Endothelial cell (in vitro differentiated cells): ENCODE results near the gene RIC8B. TPM values are rescaled to one million over a fixed set of nuclear protein-coding genes. Genes with fewer than 3 reads are reported as not detected.

Experiments used
- DNase-seq: peaks from one replicate; pipeline ENCODE4 v3.0.0; 2021; ENCODE audit warnings: low spot score
- H3K27ac Mint-ChIP-seq: one replicate; pipeline ENCODE4 v1.8.0; 2021; ENCODE audit warnings: mixed read lengths, inconsistent platforms; ENCODE audit not compliant: unreplicated experiment
- H3K27me3 Mint-ChIP-seq: one replicate; pipeline ENCODE4 v1.8.0; 2021; ENCODE audit warnings: mild to moderate bottlenecking, moderate library complexity, mixed read lengths, inconsistent platforms; ENCODE audit not compliant: unreplicated experiment
- H3K36me3 Mint-ChIP-seq: one replicate; pipeline ENCODE4 v1.8.0; 2021; ENCODE audit warnings: mild to moderate bottlenecking, low read depth, mixed read lengths, inconsistent platforms; ENCODE audit not compliant: unreplicated experiment
- H3K4me1 Mint-ChIP-seq: one replicate; pipeline ENCODE4 v1.8.0; 2021; ENCODE audit warnings: mild to moderate bottlenecking, mixed read lengths, inconsistent platforms; ENCODE audit not compliant: unreplicated experiment
- H3K4me3 Mint-ChIP-seq: one replicate; pipeline ENCODE4 v1.8.0; 2021; ENCODE audit warnings: mild to moderate bottlenecking, mixed read lengths, inconsistent platforms; ENCODE audit not compliant: unreplicated experiment
- H3K9me3 Mint-ChIP-seq: one replicate; pipeline ENCODE4 v1.8.0; 2021; ENCODE audit warnings: mixed read lengths, inconsistent platforms; ENCODE audit not compliant: unreplicated experiment
- total RNA-seq: library from RNA; stranded (reverse); fragmentation: NEBNext Ultra II Directional; extraction: Animal tissue kit (Norgen Biotek cat#: 25700); gene quantifications from one replicate; pipeline ENCODE4 v1.2.1, GENCODE V29; 2021; ENCODE audit not compliant: unreplicated experiment
- TF ChIP-seq, protein P1 (sequence below): fragments of 200-600 bp; sonication (generic); IDR thresholded peaks from one replicate; pipeline ENCODE4 v1.5.0; 2021; ENCODE audit warnings: antibody characterized with exemption; ENCODE audit not compliant: unreplicated experiment

The RIC8B gene
- total RNA-seq, 1 donor from 2014 or later, result 14.0 TPM

DNA sequence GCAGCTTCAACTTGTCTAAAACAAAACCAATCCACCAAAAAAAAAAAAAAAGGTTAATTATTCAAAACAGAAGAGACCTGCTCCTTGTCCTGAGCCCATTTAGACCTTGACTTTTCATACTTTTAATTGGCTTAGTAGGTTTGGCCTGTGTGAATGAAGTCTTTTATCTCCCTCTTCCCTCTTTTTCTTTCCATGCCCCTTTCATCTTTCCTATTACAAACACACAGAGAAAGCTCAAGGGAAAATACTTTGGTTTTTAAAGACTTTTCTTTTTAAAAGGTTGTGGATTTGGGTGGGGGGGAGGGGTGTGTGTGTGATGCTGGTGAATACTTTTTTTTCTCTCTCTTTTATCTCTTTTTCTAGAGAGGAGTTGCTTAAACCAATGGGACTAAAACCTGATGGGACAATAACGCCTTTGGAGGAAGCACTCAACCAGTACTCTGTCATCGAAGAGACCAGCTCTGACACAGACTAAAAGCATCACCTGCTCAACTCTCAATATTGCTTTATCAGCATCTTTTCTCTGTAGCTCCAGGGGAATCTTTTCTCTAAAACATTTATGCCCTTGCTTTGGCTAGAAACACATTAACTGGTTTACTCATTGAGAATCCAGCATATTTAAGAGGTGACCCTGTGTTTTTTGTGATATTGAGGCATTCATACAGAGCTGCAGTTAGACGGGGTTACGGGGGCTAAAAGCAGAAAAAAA lies 111.2 kb downstream of the RIC8B start:
- peaks cover 3% of the 10 kb centered on the region for H3K4me1 Mint-ChIP-seq
- TF ChIP-seq, protein P1, sequence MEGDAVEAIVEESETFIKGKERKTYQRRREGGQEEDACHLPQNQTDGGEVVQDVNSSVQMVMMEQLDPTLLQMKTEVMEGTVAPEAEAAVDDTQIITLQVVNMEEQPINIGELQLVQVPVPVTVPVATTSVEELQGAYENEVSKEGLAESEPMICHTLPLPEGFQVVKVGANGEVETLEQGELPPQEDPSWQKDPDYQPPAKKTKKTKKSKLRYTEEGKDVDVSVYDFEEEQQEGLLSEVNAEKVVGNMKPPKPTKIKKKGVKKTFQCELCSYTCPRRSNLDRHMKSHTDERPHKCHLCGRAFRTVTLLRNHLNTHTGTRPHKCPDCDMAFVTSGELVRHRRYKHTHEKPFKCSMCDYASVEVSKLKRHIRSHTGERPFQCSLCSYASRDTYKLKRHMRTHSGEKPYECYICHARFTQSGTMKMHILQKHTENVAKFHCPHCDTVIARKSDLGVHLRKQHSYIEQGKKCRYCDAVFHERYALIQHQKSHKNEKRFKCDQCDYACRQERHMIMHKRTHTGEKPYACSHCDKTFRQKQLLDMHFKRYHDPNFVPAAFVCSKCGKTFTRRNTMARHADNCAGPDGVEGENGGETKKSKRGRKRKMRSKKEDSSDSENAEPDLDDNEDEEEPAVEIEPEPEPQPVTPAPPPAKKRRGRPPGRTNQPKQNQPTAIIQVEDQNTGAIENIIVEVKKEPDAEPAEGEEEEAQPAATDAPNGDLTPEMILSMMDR, result no peak
- peaks cover 6% of the 10 kb centered on the region for H3K36me3 Mint-ChIP-seq
- no peaks in the 10 kb centered on the region for H3K27me3 Mint-ChIP-seq
- no peaks in the 10 kb centered on the region for H3K9me3 Mint-ChIP-seq
- no peak overlapping the region for H3K4me3 Mint-ChIP-seq
- no peak overlapping the region for H3K27ac Mint-ChIP-seq
- no peak for DNase-seq

DNA sequence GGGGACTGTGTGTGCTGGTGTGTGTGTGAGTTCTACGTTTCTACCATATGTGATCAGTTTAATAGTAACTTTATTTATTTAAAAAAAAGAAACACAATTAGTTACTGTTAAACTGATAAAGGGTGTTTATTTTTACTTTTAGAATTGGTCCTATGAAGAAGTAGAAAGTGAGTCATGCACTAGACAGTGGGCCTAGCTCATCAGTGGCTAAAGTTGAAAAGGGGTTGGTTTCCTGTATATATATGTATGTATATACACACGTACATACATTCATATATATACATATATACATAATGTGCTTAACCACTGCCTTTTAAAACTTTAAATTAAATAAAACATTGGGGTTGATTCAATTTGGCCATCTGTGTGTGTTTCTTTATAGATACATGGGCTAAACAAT lies 112.5 kb downstream of the RIC8B start:
- no peak for DNase-seq
- no peak overlapping the region for H3K4me3 Mint-ChIP-seq
- H3K27me3 Mint-ChIP-seq, result no peaks in the 10 kb centered on the region
- no peak overlapping the region for H3K27ac Mint-ChIP-seq
- no peaks in the 10 kb centered on the region for H3K9me3 Mint-ChIP-seq
- peaks cover 6% of the 10 kb centered on the region for H3K36me3 Mint-ChIP-seq
- TF ChIP-seq, protein P1, result no peak
- peaks cover 3% of the 10 kb centered on the region for H3K4me1 Mint-ChIP-seq

DNA sequence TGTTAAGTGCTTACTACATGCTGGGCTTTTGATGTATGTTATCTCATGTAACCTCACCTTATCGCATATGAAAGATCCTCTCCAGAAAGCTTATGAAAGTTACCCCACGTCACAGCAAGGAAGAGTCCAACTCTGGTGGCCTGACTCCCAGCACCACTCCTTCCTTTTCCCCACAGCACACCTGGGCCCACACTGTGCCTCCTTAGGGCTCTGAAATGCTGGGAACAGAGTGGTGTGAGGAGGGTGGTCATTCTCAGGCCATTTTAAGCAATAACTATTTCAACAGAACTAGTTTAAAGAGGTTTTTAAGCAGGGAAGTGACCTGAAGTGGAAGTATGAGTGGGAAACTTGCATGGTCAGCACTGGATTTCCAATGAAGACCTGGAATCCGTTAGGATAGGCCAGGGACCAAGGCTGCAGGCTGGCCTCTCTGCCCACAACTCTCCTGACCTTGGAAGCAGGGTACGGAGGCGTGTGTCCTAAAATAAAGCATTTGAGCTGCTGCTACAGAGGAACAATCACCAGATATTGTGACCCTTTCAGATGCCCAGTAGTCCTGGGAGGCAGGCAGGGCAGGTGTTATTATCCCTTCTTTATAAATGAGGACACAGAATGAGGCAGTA lies 114.0 kb downstream of the RIC8B start:
- Mint-ChIP-seq H3K36me3 (peaks cover 3% of the 10 kb centered on the region), H3K4me3 (no peak overlapping the region), H3K4me1 (peaks cover under 1% of the 10 kb centered on the region), H3K27ac (no peak overlapping the region), H3K27me3 (no peaks in the 10 kb centered on the region), H3K9me3 (no peaks in the 10 kb centered on the region)
- no peak for DNase-seq
- TF ChIP-seq, protein P1, result no peak

DNA sequence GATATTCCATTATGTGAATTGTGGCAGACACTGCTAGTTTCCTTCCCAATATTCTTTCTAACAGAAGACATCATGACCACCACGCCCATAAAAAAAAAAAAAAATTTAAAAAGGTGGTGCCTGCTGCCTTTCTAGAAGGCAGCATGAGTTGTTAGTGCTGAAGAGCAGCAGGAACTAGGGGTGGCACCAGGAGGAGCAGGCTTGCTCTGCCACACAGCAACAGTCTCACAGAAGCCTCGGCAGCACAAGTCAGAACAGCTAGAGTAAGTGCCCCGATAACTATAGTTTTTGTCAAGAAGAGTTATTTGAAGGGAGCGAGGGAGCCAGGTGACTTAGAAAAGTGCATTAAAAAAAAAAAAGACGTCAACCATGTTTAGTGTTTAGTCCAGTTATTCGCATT lies 114.8 kb downstream of the RIC8B start:
- DNase-seq, result no peak
- no peaks in the 10 kb centered on the region for H3K4me1 Mint-ChIP-seq
- no peaks in the 10 kb centered on the region for H3K36me3 Mint-ChIP-seq
- H3K27ac Mint-ChIP-seq, result no peak overlapping the region
- H3K27me3 Mint-ChIP-seq, result no peaks in the 10 kb centered on the region
- TF ChIP-seq, protein P1, result no peak
- no peaks in the 10 kb centered on the region for H3K9me3 Mint-ChIP-seq
- H3K4me3 Mint-ChIP-seq, result no peak overlapping the region

DNA sequence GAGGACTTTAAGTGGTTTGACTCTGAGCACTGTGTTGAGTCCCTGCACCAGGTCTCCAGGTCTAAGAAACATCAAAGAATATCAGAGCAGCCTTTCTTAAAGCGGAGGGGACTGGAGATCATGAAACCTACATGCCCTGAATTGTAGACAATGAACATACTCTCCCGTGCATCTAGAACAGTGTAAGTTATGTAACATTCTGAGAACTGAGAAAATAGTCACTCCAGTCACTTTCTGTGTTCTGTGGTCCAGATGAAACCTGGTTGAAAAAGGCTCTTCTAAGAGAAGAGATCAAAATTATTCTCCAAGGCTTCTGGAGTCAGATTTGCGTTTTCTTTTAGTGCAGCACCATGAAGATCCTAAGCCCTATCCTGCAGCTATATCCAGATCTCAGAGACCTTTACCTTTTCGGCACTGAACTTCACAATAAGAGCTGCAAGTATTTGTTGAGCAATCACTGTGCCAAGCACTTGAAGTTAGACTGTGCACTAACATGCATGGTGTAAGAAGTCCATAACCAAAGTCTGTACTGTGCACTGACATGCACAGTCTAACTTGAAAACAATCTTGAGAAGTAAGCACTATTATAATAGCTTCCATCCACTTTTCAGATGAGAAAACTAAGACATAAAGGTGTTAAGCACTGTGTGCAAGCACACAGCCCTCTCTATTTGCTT lies 115.6 kb downstream of the RIC8B start:
- Mint-ChIP-seq H3K27ac (no peak overlapping the region), H3K36me3 (no peaks in the 10 kb centered on the region)

More for the DNA sequence above, 115.6 kb downstream of the RIC8B start:
- Mint-ChIP-seq H3K9me3 (no peaks in the 10 kb centered on the region), H3K4me3 (no peak overlapping the region), H3K27me3 (no peaks in the 10 kb centered on the region), H3K4me1 (no peaks in the 10 kb centered on the region)
- TF ChIP-seq, protein P1, result no peak
- DNase-seq, result no peak
